ENCODE data around the gene KIAA2012.

- no peak for TF ChIP-seq EZH2 (IDR thresholded peaks at IDR 0.05; ENCODE audit: insufficient read depth, low read length)
- no peak for TF ChIP-seq CTCF (IDR thresholded peaks at IDR 0.05; ENCODE audit: insufficient read depth, low read depth, low read length)
These were observed 25.2 kb downstream of the KIAA2012 start for GRCh38 chr2:202098291-202098690.
